ENCODE data around the gene NRXN3. TPM values are rescaled to one million over a fixed set of nuclear protein-coding genes. Genes with fewer than 3 reads are reported as not detected.

NRXN3 gene
- total RNA-seq, 1 experiment from 2014 or later: not detected

- ChIA-PET CTCF (no interaction called here), POLR2A (no interaction called here)
- Histone ChIP-seq H3K4me1 (ENCODE audit: control insufficient read depth, insufficient read depth, low read length) (no peaks in the 10 kb centered on the region), H3K9me3 (ENCODE audit: control insufficient read depth, insufficient read depth, low read depth, low read length) (no peaks in the 10 kb centered on the region), H3K27ac (ENCODE audit: low read length) (no peak overlapping the region), H3K27me3 (ENCODE audit: control insufficient read depth, insufficient read depth, low read length) (no peaks in the 10 kb centered on the region), H3K4me3 (ENCODE audit: low read depth in 2 of 2, low read length in 2 of 2) (no peak overlapping the region), H3K36me3 (ENCODE audit: control insufficient read depth, insufficient read depth, low read length) (no peaks in the 10 kb centered on the region)
- no peak for TF ChIP-seq POLR2AphosphoS5 (IDR thresholded peaks at IDR 0.05; ENCODE audit: low read depth, low read length)
- TF ChIP-seq TCF7L2 (IDR thresholded peaks at IDR 0.05; ENCODE audit: low read depth, low read length): no peak
- no peak for TF ChIP-seq REST (IDR thresholded peaks at IDR 0.05; ENCODE audit: insufficient read depth in 1 of 2, low read depth in 2 of 2, low read length in 1 of 2)
- no peak for TF ChIP-seq CTCF (IDR thresholded peaks at IDR 0.05)
- TF ChIP-seq SIN3A (IDR thresholded peaks at IDR 0.05; ENCODE audit: borderline replicate concordance, insufficient read depth, low read depth, low read length): no peak
- ATAC-seq (no peak), DNase-seq (ENCODE audit: low read depth, low spot score) (no peak)
- intact Hi-C loops (cut with micrococcal nuclease; ENCODE audit: unreplicated experiment) (no loop called here), in situ Hi-C loops (cut with HindIII; ENCODE audit: low pct_unique_long_range_greater_than_20kb, low sequenced_read_pairs) (no loop called here)
- BruUV-seq (replicated peaks): no TSS peak
Measured at GRCh38 chr14:79724934-79725717, 1555.0 kb downstream of the NRXN3 start.

- no peaks in the 10 kb centered on the region for H3K27me3 ChIP-seq (ENCODE audit: control insufficient read depth, insufficient read depth, low read length)
- CTCF ChIA-PET: no interaction called here
- in situ Hi-C loops (cut with HindIII; ENCODE audit: low pct_unique_long_range_greater_than_20kb, low sequenced_read_pairs): no loop called here
- POLR2A ChIA-PET: no interaction called here
- H3K9me3 ChIP-seq (ENCODE audit: control insufficient read depth, insufficient read depth, low read depth, low read length): no peaks in the 10 kb centered on the region
- no peaks in the 10 kb centered on the region for H3K4me1 ChIP-seq (ENCODE audit: control insufficient read depth, insufficient read depth, low read length)
- no peaks in the 10 kb centered on the region for H3K36me3 ChIP-seq (ENCODE audit: control insufficient read depth, insufficient read depth, low read length)
- no peak for TF ChIP-seq TCF7L2 (IDR thresholded peaks at IDR 0.05; ENCODE audit: low read depth, low read length)
- TF ChIP-seq CTCF (IDR thresholded peaks at IDR 0.05): no peak
- TF ChIP-seq POLR2AphosphoS5 (IDR thresholded peaks at IDR 0.05; ENCODE audit: low read depth, low read length): no peak
- TF ChIP-seq REST (IDR thresholded peaks at IDR 0.05; ENCODE audit: insufficient read depth in 1 of 2, low read depth in 2 of 2, low read length in 1 of 2): no peak
- no peak for TF ChIP-seq SIN3A (IDR thresholded peaks at IDR 0.05; ENCODE audit: borderline replicate concordance, insufficient read depth, low read depth, low read length)
- BruUV-seq (replicated peaks): no TSS peak
- H3K27ac ChIP-seq (ENCODE audit: low read length): no peak overlapping the region
- intact Hi-C loops (cut with micrococcal nuclease; ENCODE audit: unreplicated experiment): no loop called here
- no peak overlapping the region for H3K4me3 ChIP-seq (ENCODE audit: low read depth in 2 of 2, low read length in 2 of 2)
- ATAC-seq (no peak), DNase-seq (ENCODE audit: low read depth, low spot score) (no peak)
Measured at GRCh38 chr14:79727900-79728299, 1557.7 kb downstream of the NRXN3 start.

Data from Panc1 (cell line).